Tibial nerve (tissue), 4 donors: ENCODE data around the gene SEPTIN11. TPM values are rescaled to one million over a fixed set of nuclear protein-coding genes. Genes with fewer than 3 reads are reported as not detected.

ENCODE experiments used
- DNase-seq, 2 donors: peaks; one replicate each; pipeline ENCODE4 v3.0.0-alpha.2; 2019; ENCODE audit warnings: low spot score in 2 of 2
- H3K27ac ChIP-seq, 4 donors: fragments of 200-600 bp; sonication (generic) in 3 of 4; one replicate each; pipeline ENCODE4 v1.5.1; 2017 to 2019; ENCODE audit warnings: mild to moderate bottlenecking in 1 of 4
- H3K27me3 ChIP-seq, 2 donors: fragments of 200-600 bp; sonication (generic) in 1 of 2; one replicate each; pipeline versions ENCODE4 v1.5.1 to v1.6.0; 2017 to 2019
- H3K36me3 ChIP-seq, 3 donors: fragments of 200-600 bp; sonication (generic); one replicate each; pipeline ENCODE4 v1.5.1; 2018 to 2019
- H3K4me1 ChIP-seq, 4 donors: fragments of 200-600 bp; sonication (generic) in 3 of 4; one replicate each; pipeline ENCODE4 v1.5.1; 2017 to 2019
- H3K4me3 ChIP-seq, 4 donors: fragments of 200-600 bp; sonication (generic) in 3 of 4; one replicate each; pipeline ENCODE4 v1.5.1; 2017 to 2019; ENCODE audit warnings: mild to moderate bottlenecking in 1 of 4, moderate library complexity in 1 of 4
- H3K9me3 ChIP-seq, 4 donors: fragments of 200-600 bp; sonication (generic) in 3 of 4; one replicate each; pipeline ENCODE4 v1.5.1; 2017 to 2019
- CTCF ChIP-seq, 5 experiments: fragments of 200-600 bp in 3 of 5; fragments of 450-650 bp in 2 of 5; sonication (generic) in 3 of 5; IDR thresholded peaks; one replicate each; pipeline ENCODE4 v1.5.1; 2016 to 2019; ENCODE audit warnings: antibody characterized with exemption in 5 of 5, mild to moderate bottlenecking in 3 of 5, moderate library complexity in 2 of 5
- EP300 ChIP-seq, 2 donors: sonication (generic); formaldehyde crosslinking; IDR thresholded peaks; one replicate each; pipeline ENCODE4 v1.6.1; 2017; ENCODE audit warnings: antibody characterized with exemption in 2 of 2, mild to moderate bottlenecking in 1 of 2
- POLR2A ChIP-seq, 2 donors: fragments of 450-650 bp; IDR thresholded peaks; one replicate each; pipeline ENCODE4 v1.6.1; 2017; ENCODE audit warnings: antibody characterized with exemption in 2 of 2, mild to moderate bottlenecking in 2 of 2, moderate library complexity in 2 of 2
- WGBS, 2 donors: methylation state at CpG; one replicate each; pipeline ENCODE4 v1.1.5; 2018; 5-methylcytosine and 5-hydroxymethylcytosine counted together
- total RNA-seq, 4 donors: library from RNA; depleted of rRNA; stranded (reverse); fragments of >200 nt; gene quantifications; one replicate each; pipeline ENCODE4 v1.1.0, GENCODE V29; 2016

SEPTIN11 gene
- total RNA-seq, 4 donors from 2014 or later: 111 to 205 (median 176) TPM

GRCh38 chr4:76957004-76957738 lies 7.6 kb downstream of the SEPTIN11 start:
- Histone ChIP-seq H3K27me3 (no peaks in the 10 kb centered on the region), H3K4me1 (peaks cover 0 to 25% (median 2%) of the 10 kb centered on the region in 4 donors), H3K4me3 (no peak overlapping the region), H3K9me3 (no peaks in the 10 kb centered on the region), H3K27ac (no peak overlapping the region), H3K36me3 (no peaks in the 10 kb centered on the region)
- TF ChIP-seq EP300 (IDR thresholded peaks at IDR 0.05) (no peak), POLR2A (IDR thresholded peaks at IDR 0.05) (no peak), CTCF (IDR thresholded peaks at IDR 0.05) (no peak)
- WGBS, 2 donors: 67 to 75% methylated on average over 4 of the region's 4 CpGs
- no peak for DNase-seq

- H3K27me3 ChIP-seq: no peaks in the 10 kb centered on the region
- WGBS, 2 donors: 90 to 93% methylated on average over 5 of the region's 5 CpGs
- TF ChIP-seq POLR2A (IDR thresholded peaks at IDR 0.05): no peak
- TF ChIP-seq CTCF (IDR thresholded peaks at IDR 0.05): no peak
- TF ChIP-seq EP300 (IDR thresholded peaks at IDR 0.05): no peak
- no peak for DNase-seq
- no peaks in the 10 kb centered on the region for H3K36me3 ChIP-seq
- H3K4me1 ChIP-seq: peaks cover 0 to 12% (median 2%) of the 10 kb centered on the region in 4 donors
- no peak overlapping the region for H3K27ac ChIP-seq
- H3K9me3 ChIP-seq: no peaks in the 10 kb centered on the region
- no peak overlapping the region for H3K4me3 ChIP-seq
These were observed 9.3 kb downstream of the SEPTIN11 start for GRCh38 chr4:76958891-76959290.

- no peaks in the 10 kb centered on the region for H3K9me3 ChIP-seq
- TF ChIP-seq CTCF (IDR thresholded peaks at IDR 0.05) (no peak), EP300 (IDR thresholded peaks at IDR 0.05) (no peak), POLR2A (IDR thresholded peaks at IDR 0.05) (no peak)
These were observed 10.5 kb downstream of the SEPTIN11 start for GRCh38 chr4:76960014-76960413.

GRCh38 chr4:76962406-76963130 lies 13.0 kb downstream of the SEPTIN11 start:
- no peaks in the 10 kb centered on the region for H3K36me3 ChIP-seq
- H3K4me1 ChIP-seq: peaks cover 0 to 10% (median 0%) of the 10 kb centered on the region in 4 donors
- no peaks in the 10 kb centered on the region for H3K27me3 ChIP-seq
- 81 to 84% methylated on average over 5 of the region's 5 CpGs for WGBS, 2 donors
- no peaks in the 10 kb centered on the region for H3K9me3 ChIP-seq
- no peak for DNase-seq
- TF ChIP-seq POLR2A (IDR thresholded peaks at IDR 0.05) (no peak), CTCF (IDR thresholded peaks at IDR 0.05) (no peak), EP300 (IDR thresholded peaks at IDR 0.05) (no peak)
- no peak overlapping the region for H3K4me3 ChIP-seq
- no peak overlapping the region for H3K27ac ChIP-seq

More at GRCh38 chr4:76960014-76960413, 10.5 kb downstream of the SEPTIN11 start:
- peaks cover 0 to 8% (median 2%) of the 10 kb centered on the region in 4 donors for H3K4me1 ChIP-seq
- WGBS, 2 donors: 82 to 88% methylated on average over 4 of the region's 4 CpGs
- H3K36me3 ChIP-seq: no peaks in the 10 kb centered on the region
- H3K27ac ChIP-seq: no peak overlapping the region
- no peak for DNase-seq
- no peak overlapping the region for H3K4me3 ChIP-seq
- no peaks in the 10 kb centered on the region for H3K27me3 ChIP-seq
